ENCODE measurements around the gene SMIM31. TPM values are rescaled to one million over a fixed set of nuclear protein-coding genes. Genes with fewer than 3 reads are reported as not detected.

SMIM31 gene
- total RNA-seq, 1 donor from 2014 or later: not detected

DNA sequence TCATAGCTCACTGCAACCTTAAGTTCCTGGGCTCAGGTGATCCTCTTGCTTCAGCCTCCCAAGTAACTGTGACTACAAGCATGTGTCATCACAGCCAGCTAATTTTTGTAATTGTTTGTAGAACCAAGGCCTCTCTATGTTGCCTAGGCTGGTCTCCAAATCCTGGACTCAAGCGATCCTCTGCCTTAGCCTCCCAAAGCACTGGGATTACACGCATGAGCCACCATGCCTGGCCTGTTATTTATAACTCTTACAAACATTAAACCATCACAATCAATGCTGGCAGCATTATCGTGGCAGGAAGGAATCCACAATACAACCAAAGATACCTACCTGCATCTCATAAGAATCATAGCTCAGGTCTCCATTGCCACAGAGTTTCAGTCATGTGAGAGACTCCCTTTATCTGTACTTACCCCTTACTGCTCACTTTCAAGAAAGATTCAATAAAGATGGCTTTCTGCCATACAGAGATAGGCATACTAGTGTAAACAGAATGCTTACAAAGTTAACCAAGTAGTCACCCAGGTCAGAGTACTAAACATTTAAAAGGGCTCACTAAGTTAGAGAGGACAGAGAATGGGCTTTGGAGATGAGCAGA, 48.5 kb downstream of the SMIM31 start:
- DNase-seq (no peak), ATAC-seq (no peak)
- Histone ChIP-seq H3K36me3 (no peaks in the 10 kb centered on the region), H3K27me3 (no peaks in the 10 kb centered on the region), H3K9me3 (no peaks in the 10 kb centered on the region), H3K4me1 (no peaks in the 10 kb centered on the region), H3K27ac (no peak overlapping the region), H3K4me3 (no peak overlapping the region)
- TF ChIP-seq, protein P1, sequence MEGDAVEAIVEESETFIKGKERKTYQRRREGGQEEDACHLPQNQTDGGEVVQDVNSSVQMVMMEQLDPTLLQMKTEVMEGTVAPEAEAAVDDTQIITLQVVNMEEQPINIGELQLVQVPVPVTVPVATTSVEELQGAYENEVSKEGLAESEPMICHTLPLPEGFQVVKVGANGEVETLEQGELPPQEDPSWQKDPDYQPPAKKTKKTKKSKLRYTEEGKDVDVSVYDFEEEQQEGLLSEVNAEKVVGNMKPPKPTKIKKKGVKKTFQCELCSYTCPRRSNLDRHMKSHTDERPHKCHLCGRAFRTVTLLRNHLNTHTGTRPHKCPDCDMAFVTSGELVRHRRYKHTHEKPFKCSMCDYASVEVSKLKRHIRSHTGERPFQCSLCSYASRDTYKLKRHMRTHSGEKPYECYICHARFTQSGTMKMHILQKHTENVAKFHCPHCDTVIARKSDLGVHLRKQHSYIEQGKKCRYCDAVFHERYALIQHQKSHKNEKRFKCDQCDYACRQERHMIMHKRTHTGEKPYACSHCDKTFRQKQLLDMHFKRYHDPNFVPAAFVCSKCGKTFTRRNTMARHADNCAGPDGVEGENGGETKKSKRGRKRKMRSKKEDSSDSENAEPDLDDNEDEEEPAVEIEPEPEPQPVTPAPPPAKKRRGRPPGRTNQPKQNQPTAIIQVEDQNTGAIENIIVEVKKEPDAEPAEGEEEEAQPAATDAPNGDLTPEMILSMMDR (IDR thresholded peaks at IDR 0.05): no peak
- intact Hi-C loops (cut with DNase I): no loop called here

DNA sequence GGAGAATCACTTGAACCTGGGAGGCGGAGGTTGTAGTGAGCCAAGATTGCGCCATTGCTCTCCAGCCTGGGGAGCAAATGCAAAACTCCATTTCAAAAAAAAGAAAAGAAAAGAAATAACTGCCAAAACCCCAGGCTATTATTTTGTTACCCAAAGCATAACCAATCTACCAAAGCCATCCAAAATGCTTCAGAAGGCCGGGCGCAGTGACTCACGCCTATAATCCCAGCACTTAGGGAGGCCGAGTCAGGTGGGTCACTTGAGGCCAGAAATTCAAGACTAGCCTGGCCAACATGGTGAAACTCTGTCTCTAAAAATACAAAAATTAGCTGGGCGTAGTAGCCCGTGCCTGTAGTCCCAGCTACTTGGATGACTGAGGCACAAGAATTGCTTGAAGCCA, 49.8 kb downstream of the SMIM31 start:
- H3K27ac ChIP-seq: no peak overlapping the region
- TF ChIP-seq, protein P1 (IDR thresholded peaks at IDR 0.05): no peak
- intact Hi-C loops (cut with DNase I): no loop called here

DNA sequence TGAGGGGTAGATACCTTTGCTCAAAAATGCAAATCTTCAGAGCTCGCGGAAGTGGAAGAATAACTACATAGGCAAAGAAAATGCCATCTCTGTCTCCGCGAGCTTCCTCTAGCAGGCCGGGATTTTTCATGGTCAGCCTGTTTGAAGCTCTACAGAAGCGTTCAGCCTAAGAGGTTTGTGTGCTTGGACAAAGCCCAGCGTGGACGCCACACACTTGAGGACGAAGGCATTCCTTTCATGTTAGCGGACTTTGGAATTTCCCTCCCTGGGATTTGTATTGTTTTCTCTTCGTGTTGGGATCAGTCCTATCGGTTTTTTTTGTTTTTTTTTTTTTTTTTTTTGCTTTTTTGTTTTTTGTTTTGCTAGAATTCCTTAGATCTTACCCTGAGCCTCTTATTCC, 53.7 kb downstream of the SMIM31 start:
- Histone ChIP-seq H3K27ac (no peak overlapping the region), H3K4me1 (no peaks in the 10 kb centered on the region), H3K4me3 (no peak overlapping the region), H3K27me3 (no peaks in the 10 kb centered on the region), H3K36me3 (no peaks in the 10 kb centered on the region), H3K9me3 (no peaks in the 10 kb centered on the region)
- TF ChIP-seq, protein P1 (IDR thresholded peaks at IDR 0.05): no peak
- ATAC-seq (peak; percentile 79), DNase-seq (peak; percentile 71)
- intact Hi-C loops (cut with DNase I): no loop called here

More for the DNA sequence above, 49.8 kb downstream of the SMIM31 start:
- Histone ChIP-seq H3K4me1 (no peaks in the 10 kb centered on the region), H3K9me3 (no peaks in the 10 kb centered on the region), H3K4me3 (no peak overlapping the region), H3K36me3 (no peaks in the 10 kb centered on the region), H3K27me3 (no peaks in the 10 kb centered on the region)
- DNase-seq: no peak
- no peak for ATAC-seq

- intact Hi-C loops (cut with DNase I): no loop called here
- Histone ChIP-seq H3K9me3 (no peaks in the 10 kb centered on the region), H3K36me3 (no peaks in the 10 kb centered on the region), H3K4me3 (no peak overlapping the region), H3K27me3 (no peaks in the 10 kb centered on the region), H3K27ac (no peak overlapping the region), H3K4me1 (no peaks in the 10 kb centered on the region)
- ATAC-seq (no peak), DNase-seq (no peak)
- TF ChIP-seq, protein P1 (IDR thresholded peaks at IDR 0.05): no peak
These were observed 59.6 kb downstream of the SMIM31 start for GRCh38 chr4:164813554-164813953.

- intact Hi-C loops (cut with DNase I): no loop called here
- TF ChIP-seq, protein P1 (IDR thresholded peaks at IDR 0.05): no peak
- no peaks in the 10 kb centered on the region for H3K27me3 ChIP-seq
- no peak for ATAC-seq
- H3K27ac ChIP-seq: no peak overlapping the region
- H3K36me3 ChIP-seq: no peaks in the 10 kb centered on the region
- DNase-seq: no peak
- no peaks in the 10 kb centered on the region for H3K9me3 ChIP-seq
- no peak overlapping the region for H3K4me3 ChIP-seq
- H3K4me1 ChIP-seq: no peaks in the 10 kb centered on the region
These were observed 61.8 kb downstream of the SMIM31 start for GRCh38 chr4:164815711-164816110.

- TF ChIP-seq, protein P1 (IDR thresholded peaks at IDR 0.05): no peak
- Histone ChIP-seq H3K27ac (no peak overlapping the region), H3K36me3 (no peaks in the 10 kb centered on the region), H3K27me3 (no peaks in the 10 kb centered on the region), H3K9me3 (no peaks in the 10 kb centered on the region), H3K4me1 (no peaks in the 10 kb centered on the region), H3K4me3 (no peak overlapping the region)
- no peak for ATAC-seq
- intact Hi-C loops (cut with DNase I): no loop called here
- no peak for DNase-seq
These were observed 65.4 kb downstream of the SMIM31 start for GRCh38 chr4:164819366-164819765.
